Vagina (tissue), 2 donors: ENCODE data around the gene LRRC55.

Source experiments
- CTCF ChIP-seq, 3 experiments: fragments of 450-650 bp in 2 of 3; fragments of 200-600 bp in 1 of 3; sonication (generic) in 1 of 3; IDR thresholded peaks; one replicate each; pipeline ENCODE4 v1.5.1; 2017 to 2019; ENCODE audit warnings: antibody characterized with exemption in 3 of 3, mild to moderate bottlenecking in 2 of 3, moderate library complexity in 2 of 3
- POLR2A ChIP-seq, 2 donors: fragments of 450-650 bp; IDR thresholded peaks; one replicate each; pipeline ENCODE4 v1.6.1; 2017; ENCODE audit warnings: antibody characterized with exemption in 2 of 2, mild to moderate bottlenecking in 2 of 2, moderate library complexity in 2 of 2

GRCh38 chr11:57222239-57222638, 40.5 kb downstream of the LRRC55 start:
- no peak for TF ChIP-seq CTCF (IDR thresholded peaks at IDR 0.05)
- no peak for TF ChIP-seq POLR2A (IDR thresholded peaks at IDR 0.05)
